Iris pigment epithelial cell (primary cell): ENCODE results near the gene PPP5C.

Source experiments
- DNase-seq: peaks from one replicate; pipeline ENCODE4 v3.0.0-alpha.2; 2011; ENCODE audit warnings: low read depth

PPP5C gene

DNA sequence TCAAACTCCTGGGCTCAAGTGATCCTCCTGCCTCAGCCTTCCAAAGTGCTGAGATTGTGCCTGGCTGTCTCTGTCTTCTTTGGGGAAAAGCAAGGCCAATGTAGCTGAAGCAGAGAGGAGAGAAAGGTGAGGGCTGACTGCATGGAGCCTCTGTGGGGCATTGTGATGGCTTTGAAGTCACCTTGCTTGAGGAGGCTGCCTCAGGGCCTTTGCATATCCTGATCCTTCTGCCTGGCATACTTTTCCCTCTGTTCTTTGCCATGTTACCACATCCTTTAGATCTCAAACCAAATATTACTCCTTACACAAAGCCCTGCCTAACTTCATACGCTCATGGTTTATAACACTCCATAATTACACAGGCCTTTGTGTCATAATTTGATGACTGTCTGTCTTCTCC, 9.4 kb upstream of the PPP5C start:
- DNase-seq = no peak

DNA sequence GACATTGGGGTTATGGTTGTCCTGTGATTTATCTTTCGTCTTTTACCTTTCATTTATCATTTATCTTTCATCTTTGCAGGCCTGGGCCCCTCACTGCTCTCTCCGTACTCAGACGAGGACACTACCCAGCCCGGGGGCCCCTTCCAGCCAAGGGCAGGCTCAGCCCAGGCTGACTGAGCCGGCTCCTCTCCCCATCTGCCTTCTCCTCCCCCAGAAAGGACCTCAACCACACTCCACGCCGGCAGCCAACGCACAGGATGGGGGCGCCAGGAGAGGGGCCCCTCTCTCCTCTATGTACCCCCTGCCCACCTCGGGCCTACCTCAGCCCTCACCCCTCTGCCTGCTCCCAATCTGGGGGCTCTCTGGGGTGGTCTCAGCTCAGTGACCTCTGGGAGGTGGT, 7.4 kb upstream of the PPP5C start:
- DNase-seq = no peak

DNA sequence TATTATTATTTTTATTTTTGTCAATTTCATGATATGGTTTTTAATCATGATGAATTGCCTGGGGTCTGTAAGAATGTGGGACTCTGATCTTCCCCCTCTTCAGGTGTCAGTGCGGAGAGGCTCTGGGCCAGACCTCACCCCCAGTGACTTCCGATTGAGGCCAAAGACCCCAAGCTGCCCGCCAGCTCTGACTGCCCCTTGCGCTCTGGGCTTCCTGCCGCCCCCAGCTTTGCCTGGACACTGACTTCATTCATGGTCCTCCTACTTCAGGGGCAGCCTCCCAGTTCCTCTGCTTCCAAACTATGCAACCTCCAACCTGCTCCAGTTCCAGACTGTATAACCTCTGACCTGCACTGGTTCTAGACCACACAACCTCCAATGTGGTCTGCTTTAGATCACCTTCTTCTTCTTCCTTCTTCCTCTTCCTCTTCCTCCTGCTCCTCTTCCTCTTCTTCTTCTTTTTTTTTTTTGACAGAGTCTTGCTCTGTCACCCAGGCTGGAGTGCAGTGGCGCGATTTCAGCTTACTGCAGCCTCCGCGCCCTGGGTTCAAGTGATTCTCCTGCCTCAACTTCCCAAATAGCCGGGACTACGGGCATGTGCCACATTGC, 6.7 kb upstream of the PPP5C start:
- DNase-seq = no peak

DNA sequence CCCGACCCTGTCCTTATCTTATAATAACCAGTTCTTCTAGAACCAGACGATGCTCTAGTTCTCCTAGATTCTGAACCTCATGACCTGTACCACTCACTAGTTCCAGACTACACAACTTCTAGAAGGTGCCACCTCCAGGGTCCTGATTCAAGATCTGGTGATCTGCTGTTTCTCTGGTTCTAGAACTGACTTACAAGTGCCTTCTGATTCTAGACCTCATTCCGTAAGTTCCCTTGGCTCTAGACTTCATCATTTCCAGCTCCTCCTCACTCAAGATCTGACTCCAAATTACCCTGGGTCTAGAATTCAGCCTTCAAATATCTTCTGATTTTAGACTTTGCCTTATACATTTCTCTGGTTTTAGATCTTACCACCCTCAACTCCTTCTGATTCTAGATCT, 5.0 kb upstream of the PPP5C start:
- no peak for DNase-seq

DNA sequence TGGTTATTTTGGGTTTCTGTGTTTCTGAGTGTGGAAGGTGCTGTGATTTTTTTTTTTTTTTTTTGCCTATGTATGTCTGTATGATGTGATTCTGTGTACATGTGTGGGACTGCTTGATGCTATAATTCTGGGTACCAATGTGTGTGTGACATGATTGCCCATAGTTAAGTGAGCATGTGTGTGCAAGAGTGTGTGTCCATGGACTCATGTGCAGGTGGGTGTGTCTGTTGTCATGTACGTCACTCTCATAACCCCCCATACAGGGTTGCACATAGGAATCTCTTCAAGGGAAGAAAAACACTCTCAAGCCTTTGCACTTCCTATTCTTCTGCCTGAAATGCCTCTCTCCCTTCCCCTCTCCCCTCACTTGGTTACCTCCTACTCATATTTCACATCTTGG, 2.5 kb upstream of the PPP5C start:
- DNase-seq = no peak

DNA sequence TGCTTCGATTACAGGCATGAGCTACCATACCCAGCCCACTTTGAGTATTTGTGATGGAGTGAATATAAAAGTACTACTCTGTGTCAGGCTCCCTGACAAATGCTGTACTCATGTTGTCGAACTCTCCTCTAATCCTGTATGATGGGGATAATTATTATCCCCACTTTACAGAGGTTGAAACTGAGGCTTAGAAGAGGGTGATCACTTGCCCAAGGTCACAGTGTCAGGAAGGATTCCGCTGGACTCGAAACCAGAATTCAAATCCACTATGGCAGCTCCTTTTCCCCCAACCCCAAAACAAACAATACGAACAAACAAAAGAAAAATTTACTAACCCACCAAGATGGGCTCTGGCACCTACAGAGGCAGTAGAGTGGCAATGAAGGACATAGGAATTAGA, 1.7 kb upstream of the PPP5C start:
- no peak for DNase-seq

DNA sequence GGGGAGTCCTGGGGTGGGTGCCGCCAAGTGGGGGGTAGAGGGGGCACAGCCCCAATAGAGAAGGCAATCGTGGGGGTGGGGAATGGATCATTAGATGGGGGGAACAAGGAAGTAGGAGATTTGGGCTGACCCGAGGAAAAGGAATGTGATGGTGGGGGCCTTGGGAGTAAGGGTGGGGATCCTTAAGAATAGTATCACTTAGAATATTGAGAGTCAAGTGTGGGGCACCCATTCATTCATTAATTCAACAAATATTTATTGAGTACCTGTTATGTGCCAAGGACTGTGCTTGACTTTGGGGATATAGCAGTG, 641 bp downstream of the PPP5C start:
- DNase-seq = no peak

DNA sequence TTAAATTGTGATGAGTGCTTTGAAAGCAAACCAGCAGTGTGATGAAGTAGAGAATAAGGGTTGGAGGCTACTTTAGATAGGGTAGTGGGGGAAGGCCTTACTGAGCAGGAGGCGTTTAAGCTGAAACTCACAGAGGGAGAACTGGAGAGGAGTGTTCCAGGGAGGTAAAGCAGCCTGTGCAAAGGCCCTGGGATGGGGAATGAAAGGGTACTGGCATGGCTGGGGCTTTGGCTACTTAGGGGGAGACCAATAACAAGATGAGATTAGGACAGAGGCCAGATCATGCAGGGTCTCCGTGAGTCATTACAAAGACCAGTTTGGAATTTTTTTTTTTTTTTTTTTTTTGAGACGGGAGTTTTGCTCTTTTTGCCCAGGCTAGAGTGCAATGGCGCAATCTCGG, 1.1 kb downstream of the PPP5C start:
- DNase-seq = no peak

DNA sequence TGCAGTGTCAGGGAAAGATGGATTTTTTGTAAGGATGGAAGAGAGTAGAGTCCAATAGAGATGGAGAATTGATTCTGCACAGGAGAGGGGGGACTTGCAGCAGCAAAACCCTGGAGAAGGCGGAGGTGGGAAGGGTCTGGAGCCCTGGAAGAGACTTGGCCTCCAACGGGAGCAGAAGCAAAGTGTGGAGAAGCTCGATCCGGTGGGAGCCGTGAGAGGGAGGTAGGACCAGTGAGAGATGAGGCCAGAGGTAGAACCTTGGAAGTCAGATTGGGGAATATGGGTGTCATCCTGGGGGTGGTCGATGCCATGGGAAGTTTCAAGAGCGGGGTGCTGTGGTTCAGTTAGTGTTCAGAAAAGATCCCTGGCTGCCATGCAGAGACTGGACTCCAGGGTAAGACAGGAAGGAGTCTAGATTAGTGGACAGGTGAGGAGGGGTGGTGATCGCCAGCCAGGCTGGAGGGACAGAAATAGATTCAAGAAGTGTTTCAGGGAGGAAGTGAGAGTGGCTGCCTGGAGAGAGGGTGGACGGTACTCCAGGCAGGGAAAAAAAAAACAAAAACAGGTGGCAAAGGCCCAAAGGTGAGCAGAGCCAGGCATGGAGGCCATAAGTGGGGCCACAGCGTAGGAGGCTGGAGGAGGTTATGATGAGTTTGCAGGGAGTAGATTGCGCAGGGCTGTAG, 2.6 kb downstream of the PPP5C start:
- DNase-seq = no peak

DNA sequence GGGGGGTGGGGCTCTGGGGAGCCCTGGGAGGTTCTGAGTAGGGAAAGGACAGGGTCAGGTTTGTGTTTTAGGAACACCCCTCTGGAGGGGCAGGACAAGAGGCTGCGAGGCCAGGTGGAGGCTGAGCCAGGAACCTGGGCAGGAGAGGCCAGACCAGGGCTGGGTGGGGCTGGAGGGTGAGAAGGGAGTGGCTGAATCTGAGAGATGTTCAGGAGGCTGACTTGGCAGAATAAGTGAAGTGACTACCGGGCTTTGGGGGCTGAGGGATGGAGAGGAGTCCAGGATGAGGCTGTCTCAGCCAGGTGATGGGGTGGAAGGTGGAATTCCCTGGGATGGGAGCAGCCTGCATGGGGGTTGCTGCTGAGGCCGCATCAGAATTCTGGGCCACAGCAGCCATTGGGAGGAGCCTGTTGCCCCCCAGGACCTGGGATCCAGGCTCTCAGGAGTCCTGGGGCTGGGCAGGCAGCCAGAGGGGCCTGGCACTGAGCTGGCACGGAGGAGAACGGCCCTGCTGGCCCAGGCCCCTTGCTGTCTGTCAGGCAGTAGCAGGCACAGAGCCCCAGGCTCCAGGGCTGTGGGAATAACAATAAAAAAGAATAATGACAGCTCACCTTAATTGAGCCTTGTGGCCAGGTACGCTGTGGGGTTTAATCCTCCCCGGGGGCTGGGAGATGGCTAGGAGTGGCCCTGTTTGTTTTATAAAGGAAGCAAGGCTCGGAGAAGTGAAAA, 3.3 kb downstream of the PPP5C start:
- no peak for DNase-seq

DNA sequence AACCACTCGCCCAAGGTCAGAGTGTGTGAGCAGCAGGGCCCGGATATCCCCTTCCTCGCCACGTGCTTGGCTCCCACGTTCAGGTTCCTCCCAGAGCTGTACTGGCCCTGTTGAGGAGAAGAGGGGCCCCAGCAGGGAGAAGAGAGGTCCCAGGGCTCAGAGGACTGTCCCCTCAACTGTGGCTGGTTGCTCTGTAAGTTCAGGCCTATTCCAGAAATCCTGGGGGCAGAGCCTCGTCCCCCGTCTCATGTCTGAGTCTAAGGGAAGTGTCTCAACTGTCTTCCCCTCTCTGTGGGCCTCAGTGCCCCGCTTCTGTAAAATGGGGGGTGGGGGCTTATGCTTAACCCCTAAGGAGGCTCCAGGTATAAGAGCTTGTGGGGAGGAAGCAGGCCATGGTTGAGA, 3.9 kb downstream of the PPP5C start:
- peak; percentile 48 for DNase-seq

DNA sequence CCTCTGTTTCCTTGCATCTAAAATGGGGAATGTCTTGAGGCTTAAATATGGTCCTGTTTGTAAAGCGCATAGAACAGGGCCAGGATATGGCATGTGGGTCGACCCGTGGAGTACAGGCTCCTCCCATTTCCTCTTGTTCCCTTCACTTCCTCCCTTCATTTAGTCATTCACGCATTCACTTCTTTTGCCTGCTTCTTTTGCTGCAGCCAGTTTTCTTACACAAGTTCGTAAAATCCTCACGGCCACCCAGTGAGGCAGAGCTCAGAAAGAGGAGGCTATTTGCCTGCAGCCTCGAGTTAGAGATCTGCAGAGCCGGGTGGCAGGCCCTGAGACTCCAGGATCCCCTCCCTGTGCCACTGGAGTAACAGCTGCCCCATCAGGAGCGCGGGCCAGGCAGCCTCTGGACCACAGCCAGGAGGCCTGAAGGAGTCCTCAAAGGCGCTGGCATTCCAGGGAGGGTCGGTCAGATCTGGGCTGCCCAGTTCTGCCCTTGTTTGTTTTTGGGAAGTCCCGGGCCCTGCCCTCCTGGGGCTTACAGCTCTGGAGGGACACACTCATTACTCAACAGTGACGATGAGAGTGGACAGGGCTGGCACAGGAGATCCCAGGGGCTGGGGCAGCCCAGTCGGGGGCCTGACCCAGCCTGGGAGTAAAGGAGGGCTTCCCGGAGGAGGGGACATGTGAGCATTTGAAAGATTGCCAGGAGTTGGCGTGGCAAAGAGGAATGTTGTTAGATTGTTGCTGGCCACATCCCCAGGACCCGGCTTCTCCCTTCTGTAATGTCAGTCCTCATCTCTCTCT, 4.6 kb downstream of the PPP5C start:
- DNase-seq = peak; percentile 67

DNA sequence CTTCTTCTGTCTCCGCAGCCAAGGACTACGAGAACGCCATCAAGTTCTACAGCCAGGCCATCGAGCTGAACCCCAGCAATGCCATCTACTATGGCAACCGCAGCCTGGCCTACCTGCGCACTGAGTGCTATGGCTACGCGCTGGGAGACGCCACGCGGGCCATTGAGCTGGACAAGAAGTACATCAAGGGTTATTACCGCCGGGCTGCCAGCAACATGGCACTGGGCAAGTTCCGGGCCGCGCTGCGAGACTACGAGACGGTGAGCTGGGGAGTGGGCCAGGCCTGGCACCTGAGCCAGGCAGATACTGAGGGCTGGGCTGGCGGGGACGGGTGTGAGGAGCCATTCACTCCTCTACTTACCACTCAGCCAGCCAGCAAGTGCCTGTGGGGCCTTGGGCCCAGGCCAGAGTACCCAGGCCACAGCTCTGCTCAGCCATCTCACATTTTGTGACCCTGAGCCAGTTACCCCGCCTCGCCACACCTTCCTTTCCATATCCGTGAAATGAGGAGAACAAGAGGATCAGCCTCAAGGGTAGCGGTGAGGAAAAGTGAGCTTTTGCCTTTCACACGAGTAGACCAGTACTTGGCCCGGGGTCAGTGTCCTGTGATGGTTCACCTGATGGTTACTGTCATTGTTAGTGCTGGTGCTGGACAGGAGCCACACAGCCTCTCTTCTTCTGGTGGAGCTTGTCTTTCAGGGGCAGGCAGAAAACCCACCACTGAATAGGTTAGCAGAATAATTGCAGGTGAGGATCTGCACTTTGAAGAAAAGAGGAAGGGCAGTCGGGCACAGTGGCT, 7.0 kb downstream of the PPP5C start:
- DNase-seq = no peak

DNA sequence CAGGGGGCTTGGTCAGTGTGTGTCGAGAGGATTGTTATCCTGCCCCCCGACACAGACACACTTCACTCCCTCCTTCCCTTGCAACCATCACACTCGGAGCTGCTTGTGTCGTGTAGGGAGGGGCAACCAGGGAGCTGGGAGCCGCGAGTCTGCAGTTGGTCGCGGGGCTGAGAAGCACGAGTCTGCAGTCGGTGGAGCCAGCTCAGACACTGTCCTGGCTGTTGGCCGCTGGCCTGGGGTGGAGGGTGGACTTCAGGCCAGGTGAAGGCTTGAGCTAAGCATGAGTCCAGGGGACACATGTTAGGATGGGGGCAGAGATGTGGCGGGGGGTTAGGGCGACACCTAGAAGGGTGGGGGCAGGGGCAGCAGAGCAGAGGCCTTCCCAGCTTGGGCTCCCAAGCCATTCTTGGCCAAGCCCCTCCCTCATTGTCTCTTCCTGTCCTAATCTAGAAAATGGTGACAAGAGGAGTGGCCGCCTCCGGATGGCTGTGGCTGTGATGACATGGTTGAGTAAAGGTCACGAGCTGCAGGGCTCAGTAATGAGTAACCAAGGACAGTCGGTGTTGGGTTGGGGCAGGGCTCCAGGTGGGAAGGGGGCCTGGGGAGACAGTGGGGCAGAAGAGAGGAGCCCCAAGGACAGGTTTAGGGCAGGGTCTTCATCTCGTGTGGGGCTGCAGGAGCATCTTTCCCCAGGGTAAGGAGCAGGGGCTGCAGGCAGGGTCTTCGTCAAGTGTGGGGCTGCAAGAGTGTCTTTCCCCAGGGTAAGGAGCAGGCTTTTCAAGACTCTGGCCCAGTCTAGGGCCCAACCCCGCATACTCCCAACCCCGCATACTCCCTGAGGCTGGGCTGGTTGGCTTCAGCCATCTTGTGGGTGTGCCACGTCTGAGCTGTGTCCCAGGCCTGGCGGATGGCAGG, 8.6 kb downstream of the PPP5C start:
- no peak for DNase-seq

DNA sequence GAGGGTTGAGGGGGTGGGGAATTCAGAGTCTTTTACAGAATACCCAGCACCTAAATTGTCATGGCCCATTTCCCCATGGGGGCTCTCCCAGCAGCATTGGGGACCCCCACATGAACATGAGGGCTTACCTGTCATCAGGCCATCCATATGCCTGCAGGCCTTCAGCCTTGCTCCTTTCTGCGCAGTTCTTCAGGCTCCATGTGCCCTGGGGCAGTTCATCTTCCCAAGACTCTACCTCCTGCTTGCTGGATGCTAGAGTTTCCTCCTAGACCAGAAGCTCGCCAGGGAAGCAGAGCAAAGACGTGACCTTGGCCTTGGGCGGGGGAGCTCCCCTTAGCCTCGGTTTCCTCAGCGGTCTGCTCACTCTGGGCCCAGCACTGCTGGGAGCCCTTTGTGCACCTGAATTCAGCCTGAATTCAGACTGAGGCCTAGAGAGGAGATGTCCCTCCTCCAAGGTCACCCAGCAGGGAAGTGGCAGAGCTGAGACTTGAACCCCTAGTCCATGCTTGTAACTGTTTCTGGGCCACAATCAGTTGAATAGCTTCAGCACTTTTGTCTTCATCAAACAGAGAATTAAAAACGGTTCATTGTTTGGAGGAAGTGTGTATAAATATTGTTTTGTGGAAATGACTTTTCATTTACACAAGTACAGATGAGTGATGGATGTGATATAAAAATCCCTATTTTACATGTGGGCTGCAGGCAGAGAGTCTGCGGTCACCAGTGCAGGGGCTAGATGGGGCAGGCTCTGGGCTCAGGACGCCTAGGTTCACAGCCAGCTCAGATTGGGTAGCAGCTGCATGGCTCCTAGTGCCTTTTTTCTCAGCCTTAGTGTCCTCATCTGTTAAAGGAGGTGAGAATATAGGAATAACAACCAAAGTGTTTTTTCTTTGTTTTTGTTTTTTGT, 9.5 kb downstream of the PPP5C start:
- DNase-seq = no peak

DNA sequence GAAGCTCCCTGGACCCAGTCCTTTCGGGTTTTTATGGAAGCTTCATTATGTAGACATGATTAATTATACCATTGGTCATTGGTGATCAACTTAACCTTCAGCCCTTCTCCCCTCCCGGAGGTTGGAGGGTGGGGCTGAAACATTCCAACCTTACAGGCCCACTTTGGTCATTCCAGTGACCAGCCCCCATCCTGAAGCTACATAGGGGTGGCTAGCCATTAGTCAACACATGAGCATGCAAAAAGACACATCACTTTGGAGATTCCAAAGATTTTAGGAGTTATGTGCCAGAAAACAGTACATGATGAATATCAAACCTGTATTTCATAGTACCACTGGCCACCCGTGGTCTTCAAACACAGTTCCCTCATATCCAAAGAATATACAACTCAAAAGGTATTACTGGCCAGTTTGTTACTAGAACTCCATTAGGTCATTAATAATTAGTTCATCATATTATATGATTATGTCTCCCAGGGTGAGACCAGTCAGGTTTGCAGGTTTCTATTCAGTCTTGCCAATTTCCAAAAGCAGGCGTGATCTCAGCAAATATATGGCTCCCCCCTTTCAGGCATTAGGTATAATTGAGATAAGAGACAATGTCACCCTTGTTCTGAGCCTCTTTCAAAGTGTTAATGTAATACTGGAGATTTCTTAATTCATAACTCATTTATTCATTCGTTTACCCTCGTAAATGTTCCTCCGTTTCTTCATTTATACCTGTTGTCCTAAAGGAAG, 11.1 kb downstream of the PPP5C start:
- DNase-seq = peak; percentile 52

DNA sequence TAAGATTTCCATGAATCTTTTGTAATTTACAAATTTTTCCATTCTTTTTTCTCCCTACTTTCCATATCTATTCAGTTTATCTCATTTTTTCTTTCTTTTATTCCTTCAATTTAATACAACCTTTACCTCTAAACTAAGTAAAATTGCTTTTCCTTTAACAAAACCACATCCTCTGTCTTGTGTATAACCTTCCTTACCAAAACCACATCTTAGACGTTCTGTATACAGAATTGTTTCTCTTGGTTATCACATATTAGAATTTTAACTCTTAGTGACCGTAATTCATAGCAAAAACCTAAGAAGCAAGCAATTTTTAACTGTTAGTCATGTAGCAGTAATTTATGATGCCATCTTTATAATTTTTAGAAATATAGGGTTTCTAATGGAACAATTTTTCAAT, 15.0 kb downstream of the PPP5C start:
- DNase-seq = peak; percentile 68

DNA sequence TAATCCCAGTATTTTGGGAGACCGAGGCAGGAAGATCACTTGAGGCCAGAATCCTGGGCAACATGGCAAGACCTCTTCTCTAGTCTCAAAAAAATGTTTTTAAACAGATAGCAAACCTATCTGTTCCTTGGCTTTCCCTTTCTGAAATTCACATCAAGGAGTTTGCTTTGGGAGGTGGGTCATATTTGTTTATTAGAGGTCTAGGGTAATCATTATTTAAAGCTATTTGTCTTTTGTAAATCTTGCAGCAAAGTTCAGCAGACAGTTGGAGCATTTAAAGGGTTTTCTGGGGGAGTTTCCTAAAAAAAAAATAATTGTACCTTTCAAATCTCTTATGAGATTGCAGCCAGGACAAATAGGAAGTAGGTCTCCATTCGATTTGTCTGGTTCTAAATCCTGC, 17.5 kb downstream of the PPP5C start:
- no peak for DNase-seq

DNA sequence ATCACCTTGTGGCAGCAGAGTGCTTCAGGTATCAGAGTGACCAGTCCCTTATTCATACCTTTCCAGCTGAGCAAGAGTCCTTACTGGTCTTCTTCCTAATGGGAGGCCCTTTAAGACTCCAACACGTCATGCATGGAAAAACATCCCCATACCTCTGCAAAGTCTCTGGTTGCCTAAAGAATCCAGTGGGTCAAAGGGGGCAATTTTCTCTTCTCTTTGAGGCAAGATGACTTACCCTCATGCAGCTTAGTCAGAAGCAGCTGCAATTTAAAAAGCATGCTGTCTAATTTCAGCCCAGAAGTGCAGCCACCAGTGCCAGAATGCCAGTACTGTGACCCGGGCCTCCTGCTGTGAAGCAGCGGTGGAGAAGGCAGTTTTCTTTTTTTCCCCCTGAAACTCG, 18.7 kb downstream of the PPP5C start:
- no peak for DNase-seq
